GM21526 (cell line): ENCODE results near the gene PTPRQ.

Experiments
- ATAC-seq: cut with Tn5 transposase; IDR thresholded peaks from one replicate; pipeline ENCODE4 v1.9.1; 2021; ENCODE audit warnings: moderate library complexity; ENCODE audit not compliant: unreplicated experiment, low FRiP score

PTPRQ gene, protein sequence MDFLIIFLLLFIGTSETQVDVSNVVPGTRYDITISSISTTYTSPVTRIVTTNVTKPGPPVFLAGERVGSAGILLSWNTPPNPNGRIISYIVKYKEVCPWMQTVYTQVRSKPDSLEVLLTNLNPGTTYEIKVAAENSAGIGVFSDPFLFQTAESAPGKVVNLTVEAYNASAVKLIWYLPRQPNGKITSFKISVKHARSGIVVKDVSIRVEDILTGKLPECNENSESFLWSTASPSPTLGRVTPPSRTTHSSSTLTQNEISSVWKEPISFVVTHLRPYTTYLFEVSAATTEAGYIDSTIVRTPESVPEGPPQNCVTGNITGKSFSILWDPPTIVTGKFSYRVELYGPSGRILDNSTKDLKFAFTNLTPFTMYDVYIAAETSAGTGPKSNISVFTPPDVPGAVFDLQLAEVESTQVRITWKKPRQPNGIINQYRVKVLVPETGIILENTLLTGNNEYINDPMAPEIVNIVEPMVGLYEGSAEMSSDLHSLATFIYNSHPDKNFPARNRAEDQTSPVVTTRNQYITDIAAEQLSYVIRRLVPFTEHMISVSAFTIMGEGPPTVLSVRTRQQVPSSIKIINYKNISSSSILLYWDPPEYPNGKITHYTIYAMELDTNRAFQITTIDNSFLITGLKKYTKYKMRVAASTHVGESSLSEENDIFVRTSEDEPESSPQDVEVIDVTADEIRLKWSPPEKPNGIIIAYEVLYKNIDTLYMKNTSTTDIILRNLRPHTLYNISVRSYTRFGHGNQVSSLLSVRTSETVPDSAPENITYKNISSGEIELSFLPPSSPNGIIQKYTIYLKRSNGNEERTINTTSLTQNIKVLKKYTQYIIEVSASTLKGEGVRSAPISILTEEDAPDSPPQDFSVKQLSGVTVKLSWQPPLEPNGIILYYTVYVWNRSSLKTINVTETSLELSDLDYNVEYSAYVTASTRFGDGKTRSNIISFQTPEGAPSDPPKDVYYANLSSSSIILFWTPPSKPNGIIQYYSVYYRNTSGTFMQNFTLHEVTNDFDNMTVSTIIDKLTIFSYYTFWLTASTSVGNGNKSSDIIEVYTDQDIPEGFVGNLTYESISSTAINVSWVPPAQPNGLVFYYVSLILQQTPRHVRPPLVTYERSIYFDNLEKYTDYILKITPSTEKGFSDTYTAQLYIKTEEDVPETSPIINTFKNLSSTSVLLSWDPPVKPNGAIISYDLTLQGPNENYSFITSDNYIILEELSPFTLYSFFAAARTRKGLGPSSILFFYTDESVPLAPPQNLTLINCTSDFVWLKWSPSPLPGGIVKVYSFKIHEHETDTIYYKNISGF (N-terminal part only)

DNA sequence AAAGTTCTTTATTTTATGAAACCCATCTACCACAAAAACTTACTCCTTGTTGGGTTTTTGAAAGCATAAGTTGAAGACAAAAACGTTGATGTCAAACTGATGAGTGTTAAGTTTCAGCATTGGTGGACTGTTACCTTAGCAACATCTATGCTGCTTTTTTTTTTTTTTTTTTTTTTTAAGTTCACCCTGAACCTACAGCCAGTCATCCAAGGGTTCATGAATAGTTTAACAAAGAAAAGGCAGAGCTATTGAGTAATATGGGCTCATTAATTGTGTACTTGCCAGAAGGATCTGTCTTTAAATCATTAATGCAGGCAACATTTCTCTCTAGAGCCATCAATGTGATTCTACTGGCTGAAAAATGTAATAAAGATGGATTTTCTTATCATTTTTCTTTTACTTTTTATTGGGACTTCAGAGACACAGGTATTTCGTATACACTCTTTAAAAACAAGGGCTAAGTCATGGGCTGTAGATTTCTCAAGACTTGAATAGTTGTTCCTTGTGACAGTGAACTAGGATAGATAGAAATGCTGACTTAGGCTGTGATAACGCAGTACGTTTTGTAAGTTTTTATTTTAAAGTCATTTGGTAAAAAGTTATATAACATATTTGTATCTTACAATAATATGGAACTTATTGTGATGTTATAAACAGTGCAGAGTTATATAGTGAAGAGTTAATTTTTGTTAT lies at the start of gene PTPRQ:
PTPRQ (plus strand) TSS at position 262 of the 693 bp plus-strand sequence; CDS start at position 373, 111 bp downstream.
- ATAC-seq, result no peak

DNA sequence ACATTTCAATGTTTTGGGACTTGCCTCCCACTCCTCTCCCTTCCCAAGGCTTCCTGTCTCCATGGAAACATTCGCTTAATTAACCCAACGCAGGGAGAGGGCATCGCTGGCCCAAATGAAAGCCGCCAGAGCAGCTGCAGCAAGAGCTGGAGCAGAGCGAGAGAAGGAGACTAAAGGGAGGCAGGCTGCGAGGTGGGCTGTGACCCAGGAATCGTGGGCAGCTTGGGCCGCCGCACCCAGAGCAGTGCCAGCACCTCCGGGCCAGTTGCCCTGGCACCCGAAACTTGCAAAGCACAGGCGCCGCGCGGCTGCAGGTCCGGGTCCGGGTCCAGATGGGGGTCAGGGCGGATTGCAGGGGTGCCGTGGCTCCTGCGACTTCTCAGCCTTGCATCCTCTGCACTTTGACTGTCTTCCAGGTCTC lies 43.5 kb upstream of the PTPRQ start:
- no peak for ATAC-seq

DNA sequence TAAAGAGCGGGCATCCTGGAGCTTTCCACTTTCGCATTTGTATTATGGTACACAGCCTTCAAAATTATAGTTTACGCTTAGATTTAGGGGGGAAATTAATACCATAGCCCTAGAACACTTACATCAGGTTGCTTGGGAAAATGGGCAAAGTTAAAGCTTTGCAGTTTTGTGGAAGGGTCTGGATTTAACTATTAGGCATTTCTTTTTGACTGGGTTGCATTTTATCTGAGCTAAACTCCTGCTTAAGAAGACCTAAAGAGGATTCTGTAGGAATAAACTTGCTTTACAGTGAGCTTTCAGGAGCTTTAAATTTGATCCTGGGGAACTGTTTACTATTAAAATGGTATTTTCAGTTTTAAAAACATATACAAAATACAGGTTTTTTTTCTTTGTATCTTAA lies 42.8 kb upstream of the PTPRQ start:
- ATAC-seq, result no peak

DNA sequence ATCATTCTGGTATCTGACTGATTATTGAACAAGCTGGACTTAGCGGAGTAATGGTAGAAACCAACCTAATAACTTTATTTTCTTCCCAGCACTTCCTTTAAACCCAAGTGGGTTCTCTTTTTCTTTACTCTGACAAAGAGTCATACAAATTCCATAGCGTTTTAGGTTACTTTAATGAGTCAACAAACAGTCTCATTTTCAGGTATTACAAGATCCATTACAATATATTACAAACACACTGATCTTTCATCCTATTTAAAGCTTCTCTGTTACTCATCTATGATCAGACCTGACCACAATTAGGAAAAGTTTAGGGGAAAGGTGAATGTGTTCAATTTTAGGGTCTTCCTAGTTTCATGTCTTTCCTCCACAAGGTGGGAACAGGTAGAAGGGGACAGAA lies 39.4 kb upstream of the PTPRQ start:
- ATAC-seq, result no peak

DNA sequence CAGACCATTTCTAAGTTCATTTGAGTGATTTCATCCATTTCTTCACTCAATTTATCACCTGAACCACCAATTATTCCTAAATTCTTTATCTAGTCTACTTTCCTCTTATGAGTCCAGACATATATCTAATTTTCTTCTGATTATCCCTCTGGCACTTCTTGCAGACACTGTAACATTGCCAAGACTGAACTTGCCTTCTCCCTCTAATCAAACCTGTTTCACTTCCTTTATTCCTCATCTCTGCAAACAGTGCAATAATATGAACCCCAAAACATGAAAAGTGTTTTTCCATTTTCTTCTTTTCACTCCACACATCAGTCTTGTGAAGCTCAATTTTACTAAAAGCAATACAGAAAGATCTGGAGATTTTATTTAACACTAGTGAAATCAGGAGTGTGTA lies 37.8 kb upstream of the PTPRQ start:
- ATAC-seq, result no peak

DNA sequence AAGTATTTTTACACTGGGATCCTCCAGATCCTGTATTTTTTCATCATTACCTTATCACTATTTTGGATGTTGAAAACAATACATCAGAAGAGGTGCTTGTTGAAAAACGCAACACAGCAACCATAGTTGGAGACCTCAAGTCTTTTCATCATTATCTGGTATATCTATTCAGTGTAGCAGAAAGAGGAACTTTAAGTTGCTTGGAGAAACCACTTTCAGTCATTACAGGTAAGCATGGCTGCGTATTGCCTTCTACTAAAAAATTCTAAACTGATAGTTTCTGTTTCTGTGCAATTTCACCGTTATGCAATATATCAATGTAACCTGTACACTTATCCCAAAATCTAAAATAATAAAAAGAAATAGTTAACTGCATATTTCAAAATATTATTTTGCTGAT lies 32.2 kb upstream of the PTPRQ start:
- ATAC-seq, result no peak

DNA sequence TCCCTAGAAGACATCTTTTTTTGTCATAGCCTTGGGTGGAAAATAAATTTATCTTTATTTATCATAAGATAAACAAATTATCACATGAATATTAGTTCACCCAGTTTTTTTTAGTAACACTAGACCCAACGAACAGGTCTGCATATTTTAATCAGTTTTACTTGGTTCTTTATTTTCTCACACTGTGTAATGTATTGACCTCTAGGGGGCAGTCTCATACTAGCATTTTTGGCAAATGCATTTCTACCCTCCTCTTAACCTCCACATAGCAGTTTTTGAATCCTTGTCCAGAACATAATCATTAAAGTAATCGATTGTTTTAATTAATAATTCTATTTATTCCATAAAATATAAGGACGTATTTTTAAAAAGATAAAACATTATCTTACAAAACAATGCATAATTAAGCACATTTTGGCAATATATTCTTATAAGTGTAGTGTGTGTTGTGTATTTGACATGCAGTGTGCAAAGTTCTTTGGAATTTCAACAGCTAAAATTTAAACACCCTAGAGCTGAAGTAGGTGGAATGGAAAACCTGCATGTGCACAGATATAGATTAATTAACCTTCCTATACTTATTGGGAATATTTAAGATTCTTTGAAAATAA lies 31.6 kb upstream of the PTPRQ start:
- ATAC-seq, result peak; percentile 73

DNA sequence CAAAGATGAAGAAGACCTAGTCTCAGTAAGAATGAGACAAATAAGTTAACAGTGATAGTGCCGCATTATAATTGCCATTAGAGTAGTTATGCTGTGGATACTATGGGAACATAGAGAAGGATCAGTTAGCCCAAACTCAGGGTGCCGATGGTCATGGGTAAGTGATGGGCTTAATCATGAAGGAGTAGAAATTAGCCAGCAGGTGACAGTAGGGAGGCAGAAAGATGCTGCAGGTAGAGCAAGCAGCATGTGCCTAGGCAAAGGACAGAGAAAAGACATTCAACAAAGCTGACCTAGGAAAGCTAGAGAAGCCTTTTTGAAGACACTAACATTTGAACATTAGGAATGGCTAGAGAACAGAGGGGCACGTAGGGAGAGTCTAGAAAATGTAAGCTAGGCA lies 30.6 kb upstream of the PTPRQ start:
- no peak for ATAC-seq

DNA sequence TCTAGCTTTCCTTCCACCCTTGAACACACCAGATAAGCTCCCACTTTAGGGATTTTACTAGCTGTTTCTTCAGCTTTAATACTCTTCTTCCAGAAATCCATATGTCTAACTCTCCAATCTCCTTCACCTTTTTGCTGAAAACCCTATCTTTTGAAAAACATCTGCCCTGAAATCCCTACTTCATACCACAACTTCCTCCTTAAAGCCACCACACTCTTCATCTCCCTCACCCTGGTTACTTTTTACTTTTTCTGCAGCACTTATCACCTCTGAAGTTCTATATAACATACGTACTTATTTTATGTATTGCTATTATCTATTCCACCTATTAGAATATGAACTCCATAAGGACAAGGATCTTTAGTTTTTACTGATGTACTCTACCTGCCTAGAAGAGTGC lies 28.6 kb upstream of the PTPRQ start:
- no peak for ATAC-seq

DNA sequence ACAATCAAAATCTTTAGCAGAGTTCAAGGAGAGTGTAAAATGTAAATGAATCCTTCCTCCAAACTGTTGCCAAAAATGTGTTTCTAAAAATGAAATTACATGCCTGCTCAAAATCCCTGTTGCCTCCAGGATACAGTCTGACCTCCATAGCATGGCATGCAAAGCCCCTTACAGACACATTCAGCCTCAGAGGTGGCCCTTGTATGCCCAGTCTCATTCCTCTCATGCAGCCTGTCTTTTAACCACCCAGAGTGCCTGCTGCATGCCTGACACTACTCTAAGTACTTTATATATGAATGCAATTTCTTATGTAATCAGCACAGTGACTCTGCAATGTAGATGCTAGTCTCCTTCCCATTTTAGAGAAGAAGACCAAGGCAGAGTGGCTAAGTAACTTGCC lies 24.4 kb upstream of the PTPRQ start:
- ATAC-seq, result no peak

DNA sequence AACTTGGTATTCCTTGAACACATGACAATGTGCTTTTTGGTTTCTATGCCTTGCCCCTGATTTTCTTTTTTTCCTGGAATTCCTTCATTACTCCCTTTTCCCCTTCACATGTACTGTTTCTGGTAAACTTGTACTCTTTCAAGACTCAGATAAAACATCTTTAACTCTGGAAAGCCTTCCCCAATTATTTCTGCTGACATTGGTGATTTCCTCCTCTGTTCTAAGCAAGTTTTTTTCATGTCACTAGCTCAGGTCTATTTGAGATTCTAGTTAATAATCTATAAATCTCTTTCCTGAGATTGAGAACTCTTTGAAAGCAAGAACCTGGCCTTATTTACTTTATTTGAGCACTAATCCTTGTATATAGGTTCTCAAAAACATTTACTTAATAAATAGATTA lies 24.0 kb upstream of the PTPRQ start:
- ATAC-seq, result no peak

DNA sequence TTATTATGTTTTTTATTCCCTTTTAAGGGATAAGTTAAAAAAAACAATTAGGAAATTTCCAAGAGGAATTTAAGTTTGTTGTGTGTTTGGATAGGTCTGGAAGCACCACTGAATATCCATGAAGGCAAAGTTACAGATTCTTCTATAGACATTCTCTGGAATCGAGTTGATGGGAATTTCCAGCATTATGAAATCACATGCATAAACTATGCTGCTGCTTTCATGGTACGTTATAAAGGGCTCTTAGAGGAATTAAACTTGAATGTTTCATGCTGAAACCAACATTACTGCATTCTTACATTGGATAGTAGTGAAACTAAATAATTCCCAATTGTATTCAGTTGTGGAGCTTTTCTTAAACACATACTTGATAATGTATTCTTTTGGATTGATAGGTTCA lies 21.5 kb upstream of the PTPRQ start:
- ATAC-seq, result no peak

DNA sequence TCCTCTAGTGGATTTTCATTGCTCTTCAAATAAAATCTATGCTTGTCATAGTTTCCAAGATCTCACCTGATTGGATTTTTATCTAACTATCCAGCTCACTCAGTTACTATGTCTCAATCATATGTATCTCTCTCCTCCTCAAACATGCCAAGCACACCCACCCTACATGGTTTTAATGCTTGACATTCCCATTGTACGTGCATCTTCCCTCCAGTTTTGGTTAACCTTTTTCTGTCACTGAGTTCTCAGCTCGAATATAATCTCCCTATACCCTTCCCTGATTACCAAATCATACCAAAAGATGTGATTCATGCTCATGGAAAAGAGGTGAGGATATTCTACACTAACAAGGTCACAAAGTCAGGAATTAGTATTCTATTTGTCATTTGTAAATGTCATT lies 12.0 kb upstream of the PTPRQ start:
- ATAC-seq, result no peak

DNA sequence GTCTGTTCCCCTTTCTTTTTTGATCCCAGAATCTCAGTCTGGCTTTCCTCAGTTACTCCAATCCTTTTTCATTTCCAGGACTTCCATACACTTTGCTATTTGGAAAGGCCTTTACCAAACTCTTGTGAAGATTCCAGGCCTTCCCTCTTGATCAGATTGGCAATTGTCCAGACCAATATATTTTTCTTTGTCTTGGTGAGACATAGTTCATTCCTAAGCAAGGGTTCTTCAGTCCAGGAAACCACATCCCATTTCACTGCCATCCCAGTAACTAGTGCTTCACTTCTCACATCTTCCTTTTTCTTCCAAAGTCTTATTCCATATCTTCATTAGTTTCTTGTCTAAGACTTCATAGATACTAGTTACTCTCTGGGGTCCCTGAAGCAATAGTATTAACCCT lies 2.1 kb upstream of the PTPRQ start:
- no peak for ATAC-seq

DNA sequence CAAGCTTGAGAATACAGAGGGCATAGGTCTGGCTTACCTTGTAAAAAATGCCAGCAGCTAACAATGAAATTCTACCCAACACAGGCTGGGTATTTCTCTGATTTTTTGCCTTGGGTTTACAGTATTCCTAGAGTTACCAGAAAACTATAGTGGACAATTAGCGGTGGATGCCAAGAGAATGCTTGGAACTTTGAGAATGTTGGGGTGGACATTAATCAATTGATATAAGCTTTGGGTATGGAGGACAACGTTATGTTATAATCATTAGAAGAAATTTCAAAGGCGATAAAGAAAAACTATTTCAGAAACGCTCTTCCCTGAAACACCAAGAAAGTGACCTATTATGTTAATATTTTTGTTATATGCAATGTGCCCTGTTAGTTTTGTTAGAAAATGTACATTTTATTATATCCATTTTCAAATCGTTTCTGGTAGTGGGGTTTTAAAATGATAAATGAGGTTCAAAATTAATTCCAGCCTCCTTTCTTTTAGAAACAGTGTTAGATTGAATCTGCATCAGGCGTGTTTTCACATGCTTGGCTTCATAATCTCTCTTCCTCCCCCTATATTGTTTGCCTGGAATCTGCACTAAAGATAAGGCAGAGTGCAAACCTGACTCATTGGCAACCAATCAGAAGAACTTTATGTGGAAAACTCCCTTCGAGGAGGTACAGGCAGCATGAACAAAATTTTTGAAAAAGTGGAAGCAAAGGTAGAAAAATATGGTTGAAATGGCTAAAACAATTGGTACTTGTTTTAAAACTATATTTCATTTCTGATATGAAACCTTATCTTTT lies 1.4 kb upstream of the PTPRQ start:
- ATAC-seq, result no peak

DNA sequence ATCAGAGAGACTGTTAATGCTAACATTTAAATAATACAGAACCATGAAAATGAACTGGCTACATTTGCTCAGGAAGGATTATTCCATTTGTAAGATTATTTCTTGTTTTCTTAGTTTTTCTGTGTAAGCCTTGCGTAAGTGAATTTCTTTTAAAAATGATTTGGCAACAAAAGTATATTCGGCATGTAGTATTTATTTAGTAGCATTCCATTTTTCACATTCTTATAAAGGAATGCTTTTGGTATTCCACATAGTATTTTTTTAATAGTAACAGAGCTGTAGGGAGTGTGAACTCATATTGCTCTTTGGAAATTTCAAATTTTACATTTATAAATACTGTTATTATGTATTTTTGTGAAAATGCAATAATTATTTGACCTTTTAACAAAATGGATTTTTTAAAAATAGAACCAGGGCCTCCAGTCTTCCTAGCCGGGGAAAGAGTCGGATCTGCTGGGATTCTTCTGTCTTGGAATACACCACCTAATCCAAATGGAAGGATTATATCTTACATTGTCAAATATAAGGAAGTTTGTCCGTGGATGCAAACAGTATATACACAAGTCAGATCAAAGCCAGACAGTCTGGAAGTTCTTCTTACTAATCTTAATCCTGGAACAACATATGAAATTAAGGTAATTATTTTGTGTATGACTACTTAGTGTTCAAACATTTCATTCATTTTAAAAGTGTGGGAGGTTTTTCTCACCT lies 1.2 kb downstream of the PTPRQ start:
- ATAC-seq, result no peak

DNA sequence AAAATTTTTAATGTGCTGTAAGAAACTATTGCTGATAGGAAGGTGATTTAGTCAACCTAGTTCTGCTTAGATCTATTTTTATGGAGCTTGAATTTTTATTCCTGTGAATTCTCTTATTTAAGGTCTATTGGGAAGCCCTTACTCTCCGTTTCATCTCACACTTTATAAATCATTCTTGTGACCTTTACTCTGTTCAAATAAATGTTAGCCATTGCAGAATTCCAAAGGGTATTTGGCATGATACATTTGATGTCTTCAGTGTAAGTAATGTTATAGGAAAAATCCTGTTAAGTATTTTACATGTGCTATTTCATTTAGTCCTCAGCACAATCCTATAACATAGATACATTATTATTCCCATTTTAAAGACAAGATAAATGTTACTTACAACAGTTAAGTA lies 12.5 kb downstream of the PTPRQ start:
- ATAC-seq, result no peak

DNA sequence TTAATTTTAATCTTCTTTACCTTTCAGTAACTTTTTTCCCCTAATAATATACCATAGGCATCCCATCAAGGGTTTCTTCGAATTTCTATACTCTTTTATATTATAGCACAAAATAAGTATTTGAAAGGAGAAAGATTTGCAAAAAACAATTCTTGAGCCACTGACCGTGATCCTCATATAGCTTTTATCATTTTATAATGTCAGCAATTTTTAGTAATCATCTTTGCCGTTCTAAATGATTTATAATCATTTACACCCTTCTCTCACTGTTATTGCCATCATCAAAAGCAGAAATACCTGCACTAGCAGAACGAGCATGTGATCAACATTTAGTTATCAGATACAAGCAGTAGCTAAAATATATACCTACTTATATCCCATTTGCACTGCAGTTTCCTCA lies 16.9 kb downstream of the PTPRQ start:
- no peak for ATAC-seq
